Activated naive CD8-positive, alpha-beta T cell treated with anti-CD3 and anti-CD28 coated beads for 36 hours (primary cell): ENCODE results near the gene SSH2. TPM values are rescaled to one million over a fixed set of nuclear protein-coding genes. Genes with fewer than 3 reads are reported as not detected.
"Not testable (repeated sequence)": the region's sequence is repeated elsewhere in the genome, so short reads cannot be mapped to it uniquely, and the experiment has no call there.

Source experiments
- DNase-seq: peaks from one replicate; pipeline ENCODE4 v3.0.0; 2021
- H3K27ac Mint-ChIP-seq: one replicate; pipeline ENCODE4 v1.8.0; 2022; ENCODE audit warnings: mild to moderate bottlenecking, moderate library complexity, mixed read lengths
- H3K27me3 Mint-ChIP-seq: one replicate; pipeline ENCODE4 v1.8.0; 2022; ENCODE audit warnings: mild to moderate bottlenecking, mixed read lengths
- H3K36me3 Mint-ChIP-seq: one replicate; pipeline ENCODE4 v1.8.0; 2021; ENCODE audit warnings: mild to moderate bottlenecking, mixed read lengths
- H3K4me1 Mint-ChIP-seq: one replicate; pipeline ENCODE4 v1.8.0; 2021; ENCODE audit warnings: mixed read lengths
- H3K4me3 Mint-ChIP-seq: one replicate; pipeline ENCODE4 v1.8.0; 2022; ENCODE audit warnings: mild to moderate bottlenecking, moderate library complexity, mixed read lengths
- H3K9me3 Mint-ChIP-seq: one replicate; pipeline ENCODE4 v1.8.0; 2022; ENCODE audit warnings: mixed read lengths
- total RNA-seq, 2 experiments: library from RNA; stranded (reverse); gene quantifications; one replicate each; pipeline ENCODE4 v1.2.3, GENCODE V29; 2021

SSH2 gene
- total RNA-seq, 2 experiments from 2014 or later = 26.7 to 26.8 TPM

- H3K9me3 Mint-ChIP-seq = no peaks in the 10 kb centered on the region
- H3K4me3 Mint-ChIP-seq = no peak overlapping the region
- peaks cover 29% of the 10 kb centered on the region for H3K4me1 Mint-ChIP-seq
- no peak for DNase-seq
- H3K27ac Mint-ChIP-seq = no peak overlapping the region
- H3K36me3 Mint-ChIP-seq = peaks cover 31% of the 10 kb centered on the region
- H3K27me3 Mint-ChIP-seq = no peaks in the 10 kb centered on the region
These were observed 260.8 kb downstream of the SSH2 start for GRCh38 chr17:29669266-29669665.

- H3K9me3 Mint-ChIP-seq = no peaks in the 10 kb centered on the region
- DNase-seq = no peak
- no peaks in the 10 kb centered on the region for H3K27me3 Mint-ChIP-seq
- H3K4me3 Mint-ChIP-seq = no peak overlapping the region
- peak overlapping the region; percentile 43 for H3K27ac Mint-ChIP-seq
- H3K36me3 Mint-ChIP-seq = peaks cover 31% of the 10 kb centered on the region
- peaks cover 24% of the 10 kb centered on the region for H3K4me1 Mint-ChIP-seq
These were observed 262.1 kb downstream of the SSH2 start for GRCh38 chr17:29667969-29668368.

GRCh38 chr17:29665481-29665810 lies 264.6 kb downstream of the SSH2 start:
- no peak for DNase-seq
- peak overlapping the region; percentile 91 for H3K27ac Mint-ChIP-seq
- peaks cover 2% of the 10 kb centered on the region for H3K9me3 Mint-ChIP-seq
- peaks cover 37% of the 10 kb centered on the region for H3K36me3 Mint-ChIP-seq
- peaks cover 26% of the 10 kb centered on the region for H3K4me1 Mint-ChIP-seq
- no peak overlapping the region for H3K4me3 Mint-ChIP-seq
- no peaks in the 10 kb centered on the region for H3K27me3 Mint-ChIP-seq

GRCh38 chr17:29664743-29665480 lies 265.1 kb downstream of the SSH2 start:
- H3K27ac Mint-ChIP-seq = peak overlapping the region; percentile 91
- DNase-seq = no peak
- no peaks in the 10 kb centered on the region for H3K27me3 Mint-ChIP-seq
- peaks cover 41% of the 10 kb centered on the region for H3K36me3 Mint-ChIP-seq
- no peak overlapping the region for H3K4me3 Mint-ChIP-seq
- peaks cover 27% of the 10 kb centered on the region for H3K4me1 Mint-ChIP-seq
- H3K9me3 Mint-ChIP-seq = peaks cover 3% of the 10 kb centered on the region

- Mint-ChIP-seq H3K4me1 (peaks cover 35% of the 10 kb centered on the region), H3K9me3 (peaks cover 3% of the 10 kb centered on the region), H3K4me3 (no peak overlapping the region), H3K36me3 (peaks cover 41% of the 10 kb centered on the region), H3K27ac (no peak overlapping the region), H3K27me3 (no peaks in the 10 kb centered on the region)
- no peak for DNase-seq
These were observed 266.9 kb downstream of the SSH2 start for GRCh38 chr17:29663155-29663554.

GRCh38 chr17:29661213-29661612 lies 268.8 kb downstream of the SSH2 start:
- peaks cover 27% of the 10 kb centered on the region for H3K4me1 Mint-ChIP-seq
- no peak for DNase-seq
- H3K27ac Mint-ChIP-seq = peak overlapping the region; percentile 2
- no peaks in the 10 kb centered on the region for H3K27me3 Mint-ChIP-seq
- peaks cover 3% of the 10 kb centered on the region for H3K9me3 Mint-ChIP-seq
- H3K36me3 Mint-ChIP-seq = peaks cover 27% of the 10 kb centered on the region
- no peak overlapping the region for H3K4me3 Mint-ChIP-seq

- no peak overlapping the region for H3K4me3 Mint-ChIP-seq
- peak; percentile 27 for DNase-seq
- H3K36me3 Mint-ChIP-seq = peaks cover 18% of the 10 kb centered on the region
- H3K27me3 Mint-ChIP-seq = no peaks in the 10 kb centered on the region
- H3K9me3 Mint-ChIP-seq = peaks cover 3% of the 10 kb centered on the region
- H3K4me1 Mint-ChIP-seq = peaks cover 12% of the 10 kb centered on the region
- H3K27ac Mint-ChIP-seq = peak overlapping the region; percentile 81
These were observed 270.9 kb downstream of the SSH2 start for GRCh38 chr17:29659155-29659554.

- no peaks in the 10 kb centered on the region for H3K27me3 Mint-ChIP-seq
- H3K4me3 Mint-ChIP-seq = no peak overlapping the region
- no peak for DNase-seq
- peaks cover 13% of the 10 kb centered on the region for H3K36me3 Mint-ChIP-seq
- peaks cover under 1% of the 10 kb centered on the region for H3K9me3 Mint-ChIP-seq
- H3K4me1 Mint-ChIP-seq = peaks cover 11% of the 10 kb centered on the region
- H3K27ac Mint-ChIP-seq = no peak overlapping the region
These were observed 274.7 kb downstream of the SSH2 start for GRCh38 chr17:29655323-29655722.

GRCh38 chr17:29653995-29654714 lies 275.9 kb downstream of the SSH2 start:
- no peak for DNase-seq
- Mint-ChIP-seq H3K27ac (no peak overlapping the region), H3K27me3 (no peaks in the 10 kb centered on the region), H3K4me1 (peaks cover 7% of the 10 kb centered on the region), H3K36me3 (peaks cover 10% of the 10 kb centered on the region), H3K9me3 (no peaks in the 10 kb centered on the region), H3K4me3 (no peak overlapping the region)

- Mint-ChIP-seq H3K36me3 (peaks cover 15% of the 10 kb centered on the region), H3K9me3 (no peaks in the 10 kb centered on the region), H3K27ac (no peak overlapping the region), H3K4me3 (no peak overlapping the region), H3K27me3 (no peaks in the 10 kb centered on the region), H3K4me1 (peaks cover 2% of the 10 kb centered on the region)
- DNase-seq = no peak
These were observed 277.1 kb downstream of the SSH2 start for GRCh38 chr17:29652976-29653375.

- not testable (repeated sequence) for H3K4me1 Mint-ChIP-seq, DNase-seq, H3K4me3 Mint-ChIP-seq, H3K9me3 Mint-ChIP-seq, H3K27me3 Mint-ChIP-seq, H3K27ac Mint-ChIP-seq
- peaks cover 17% of the 10 kb centered on the region for H3K36me3 Mint-ChIP-seq
These were observed 278.1 kb downstream of the SSH2 start for GRCh38 chr17:29651913-29652312.

GRCh38 chr17:29650396-29650795 lies 279.6 kb downstream of the SSH2 start:
- H3K9me3 Mint-ChIP-seq = no peaks in the 10 kb centered on the region
- no peak for DNase-seq
- no peak overlapping the region for H3K27ac Mint-ChIP-seq
- H3K4me3 Mint-ChIP-seq = no peak overlapping the region
- H3K27me3 Mint-ChIP-seq = no peaks in the 10 kb centered on the region
- peaks cover 11% of the 10 kb centered on the region for H3K4me1 Mint-ChIP-seq
- H3K36me3 Mint-ChIP-seq = peaks cover 18% of the 10 kb centered on the region

- peak overlapping the region; percentile 12 for H3K27ac Mint-ChIP-seq
- no peak overlapping the region for H3K4me3 Mint-ChIP-seq
- DNase-seq = no peak
- peaks cover 24% of the 10 kb centered on the region for H3K36me3 Mint-ChIP-seq
- H3K9me3 Mint-ChIP-seq = no peaks in the 10 kb centered on the region
- H3K4me1 Mint-ChIP-seq = peaks cover 18% of the 10 kb centered on the region
- no peaks in the 10 kb centered on the region for H3K27me3 Mint-ChIP-seq
These were observed 280.7 kb downstream of the SSH2 start for GRCh38 chr17:29649359-29649758.

- peak overlapping the region; percentile 34 for H3K27ac Mint-ChIP-seq
- H3K27me3 Mint-ChIP-seq = no peaks in the 10 kb centered on the region
- peaks cover 21% of the 10 kb centered on the region for H3K36me3 Mint-ChIP-seq
- peaks cover 20% of the 10 kb centered on the region for H3K4me1 Mint-ChIP-seq
- no peak overlapping the region for H3K4me3 Mint-ChIP-seq
- no peaks in the 10 kb centered on the region for H3K9me3 Mint-ChIP-seq
- no peak for DNase-seq
These were observed 282.0 kb downstream of the SSH2 start for GRCh38 chr17:29648005-29648404.

GRCh38 chr17:29645515-29646051 lies 284.4 kb downstream of the SSH2 start:
- H3K27me3 Mint-ChIP-seq = no peaks in the 10 kb centered on the region
- peaks cover 20% of the 10 kb centered on the region for H3K36me3 Mint-ChIP-seq
- peaks cover 27% of the 10 kb centered on the region for H3K4me1 Mint-ChIP-seq
- H3K27ac Mint-ChIP-seq = peak overlapping the region; percentile 69
- H3K9me3 Mint-ChIP-seq = no peaks in the 10 kb centered on the region
- DNase-seq = peak; percentile 26
- H3K4me3 Mint-ChIP-seq = no peak overlapping the region

GRCh38 chr17:29643817-29644160 lies 286.2 kb downstream of the SSH2 start:
- H3K36me3 Mint-ChIP-seq = peaks cover 20% of the 10 kb centered on the region
- H3K9me3 Mint-ChIP-seq = no peaks in the 10 kb centered on the region
- H3K27me3 Mint-ChIP-seq = no peaks in the 10 kb centered on the region
- H3K4me3 Mint-ChIP-seq = no peak overlapping the region
- no peak for DNase-seq
- H3K27ac Mint-ChIP-seq = no peak overlapping the region
- H3K4me1 Mint-ChIP-seq = peaks cover 45% of the 10 kb centered on the region
